ENCODE results near the gene SLC12A7.

SLC12A7 gene

DNA sequence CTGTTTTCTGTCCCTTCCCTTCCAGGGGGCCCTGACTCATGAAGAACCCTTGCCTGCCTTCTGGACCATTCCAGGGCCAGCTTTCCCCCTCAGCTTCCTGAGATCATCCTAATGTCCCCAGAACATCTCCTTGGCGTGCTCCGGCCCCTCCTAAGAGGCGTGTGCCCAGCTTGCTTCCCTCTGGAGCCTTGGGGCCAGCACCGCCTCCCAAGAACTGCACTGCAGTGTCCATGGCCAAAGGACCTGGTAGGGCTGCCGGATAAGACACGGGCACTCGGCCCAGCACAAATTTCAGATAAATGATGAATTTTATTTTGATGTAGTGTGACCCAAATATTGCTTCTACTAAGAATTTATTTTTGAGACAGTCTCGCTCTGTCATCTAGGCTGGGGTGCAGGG, 20.7 kb upstream of the SLC12A7 start:
- H3K4me3 ChIP-seq (ENCODE audit: low read depth, low read length) = no peak overlapping the region
- in situ Hi-C loops (cut with HindIII; ENCODE audit: low sequenced_read_pairs) = no loop called here
- TF ChIP-seq, protein P1, sequence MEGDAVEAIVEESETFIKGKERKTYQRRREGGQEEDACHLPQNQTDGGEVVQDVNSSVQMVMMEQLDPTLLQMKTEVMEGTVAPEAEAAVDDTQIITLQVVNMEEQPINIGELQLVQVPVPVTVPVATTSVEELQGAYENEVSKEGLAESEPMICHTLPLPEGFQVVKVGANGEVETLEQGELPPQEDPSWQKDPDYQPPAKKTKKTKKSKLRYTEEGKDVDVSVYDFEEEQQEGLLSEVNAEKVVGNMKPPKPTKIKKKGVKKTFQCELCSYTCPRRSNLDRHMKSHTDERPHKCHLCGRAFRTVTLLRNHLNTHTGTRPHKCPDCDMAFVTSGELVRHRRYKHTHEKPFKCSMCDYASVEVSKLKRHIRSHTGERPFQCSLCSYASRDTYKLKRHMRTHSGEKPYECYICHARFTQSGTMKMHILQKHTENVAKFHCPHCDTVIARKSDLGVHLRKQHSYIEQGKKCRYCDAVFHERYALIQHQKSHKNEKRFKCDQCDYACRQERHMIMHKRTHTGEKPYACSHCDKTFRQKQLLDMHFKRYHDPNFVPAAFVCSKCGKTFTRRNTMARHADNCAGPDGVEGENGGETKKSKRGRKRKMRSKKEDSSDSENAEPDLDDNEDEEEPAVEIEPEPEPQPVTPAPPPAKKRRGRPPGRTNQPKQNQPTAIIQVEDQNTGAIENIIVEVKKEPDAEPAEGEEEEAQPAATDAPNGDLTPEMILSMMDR (IDR thresholded peaks at IDR 0.05; ENCODE audit: low read depth, low read length) = no peak
- no peak for DNase-seq (ENCODE audit: low read depth, low spot score)

GRCh38 chr5:1131726-1132125, 19.9 kb upstream of the SLC12A7 start:
- no peak for DNase-seq (ENCODE audit: low read depth, low spot score)
- TF ChIP-seq, protein P1 (IDR thresholded peaks at IDR 0.05; ENCODE audit: low read depth, low read length) = no peak
- in situ Hi-C loops (cut with HindIII; ENCODE audit: low sequenced_read_pairs) = no loop called here
- H3K4me3 ChIP-seq (ENCODE audit: low read depth, low read length) = no peak overlapping the region

- no peak overlapping the region for H3K4me3 ChIP-seq (ENCODE audit: low read depth, low read length)
- TF ChIP-seq, protein P1 (IDR thresholded peaks at IDR 0.05; ENCODE audit: low read depth, low read length) = no peak
- DNase-seq (ENCODE audit: low read depth, low spot score) = no peak
- in situ Hi-C loops (cut with HindIII; ENCODE audit: low sequenced_read_pairs) = no loop called here
These were observed 19.3 kb upstream of the SLC12A7 start for GRCh38 chr5:1131191-1131621.

- DNase-seq (ENCODE audit: low read depth, low spot score) = no peak
- TF ChIP-seq, protein P1 (IDR thresholded peaks at IDR 0.05; ENCODE audit: low read depth, low read length) = no peak
- in situ Hi-C loops (cut with HindIII; ENCODE audit: low sequenced_read_pairs) = no loop called here
- H3K4me3 ChIP-seq (ENCODE audit: low read depth, low read length) = no peak overlapping the region
These were observed 18.5 kb upstream of the SLC12A7 start for GRCh38 chr5:1130218-1130946.

DNA sequence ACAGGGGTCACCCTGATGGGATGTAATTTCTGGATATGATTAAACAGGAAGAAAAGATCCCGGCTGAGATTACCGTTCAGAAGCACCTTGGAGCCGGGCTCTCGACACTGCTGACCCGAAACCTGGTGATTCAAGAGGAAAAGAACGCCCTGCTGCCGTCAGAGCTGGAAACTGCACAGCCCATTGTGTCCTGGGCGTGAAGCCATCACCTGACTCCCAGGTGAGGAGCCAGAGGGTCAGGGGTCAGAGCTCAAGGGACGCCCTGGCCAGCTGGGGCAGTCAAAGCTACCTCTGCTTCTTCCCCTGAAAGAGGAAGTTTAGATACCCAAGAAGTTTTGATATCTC, 17.8 kb upstream of the SLC12A7 start:
- in situ Hi-C loops (cut with HindIII; ENCODE audit: low sequenced_read_pairs) = no loop called here
- no peak for DNase-seq (ENCODE audit: low read depth, low spot score)
- TF ChIP-seq, protein P1 (IDR thresholded peaks at IDR 0.05; ENCODE audit: low read depth, low read length) = no peak
- no peak overlapping the region for H3K4me3 ChIP-seq (ENCODE audit: low read depth, low read length)

DNA sequence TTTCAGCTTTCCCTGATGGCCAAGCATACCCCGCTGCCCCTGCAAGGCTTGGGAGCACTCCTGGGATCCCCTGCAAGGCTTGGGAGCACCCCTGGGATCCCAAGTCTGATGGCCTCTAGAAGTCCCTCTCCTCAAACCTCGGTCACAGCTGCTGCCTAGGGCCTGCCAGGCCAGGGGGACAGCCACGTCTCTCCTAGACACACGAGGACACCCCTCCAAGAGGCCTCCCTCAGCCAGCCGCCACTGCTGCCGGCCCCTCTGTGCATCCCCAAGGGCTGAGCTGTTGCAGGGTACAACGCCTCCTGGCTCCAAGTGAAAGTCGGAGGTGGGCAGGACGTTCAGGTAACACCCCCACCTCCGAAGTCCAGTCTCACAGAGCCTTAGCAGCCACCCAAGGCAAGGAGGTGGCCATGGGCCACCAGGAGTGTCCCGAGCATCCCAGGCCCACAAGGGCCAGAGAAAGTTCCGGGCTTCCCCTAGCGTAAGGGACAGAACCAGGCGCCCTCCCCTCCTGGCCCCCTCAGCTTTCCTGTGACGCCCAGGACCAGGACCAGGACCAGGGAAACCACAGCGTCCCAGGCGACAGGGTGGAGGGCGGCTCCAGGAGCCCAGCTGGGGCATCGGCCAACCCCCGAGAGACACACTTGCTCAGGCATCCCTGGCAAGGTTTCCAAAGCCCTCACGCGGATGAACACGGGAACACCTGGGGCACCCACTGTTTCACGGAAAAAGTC, 17.3 kb upstream of the SLC12A7 start:
- TF ChIP-seq, protein P1 (IDR thresholded peaks at IDR 0.05; ENCODE audit: low read depth, low read length) = no peak
- no peak overlapping the region for H3K4me3 ChIP-seq (ENCODE audit: low read depth, low read length)
- DNase-seq (ENCODE audit: low read depth, low spot score) = no peak
- in situ Hi-C loops (cut with HindIII; ENCODE audit: low sequenced_read_pairs) = no loop called here
